ENCODE data around the gene LBP.
"Not testable (repeated sequence)": the region's sequence is repeated elsewhere in the genome, so short reads cannot be mapped to it uniquely, and the experiment has no call there.

Gene LBP

DNA sequence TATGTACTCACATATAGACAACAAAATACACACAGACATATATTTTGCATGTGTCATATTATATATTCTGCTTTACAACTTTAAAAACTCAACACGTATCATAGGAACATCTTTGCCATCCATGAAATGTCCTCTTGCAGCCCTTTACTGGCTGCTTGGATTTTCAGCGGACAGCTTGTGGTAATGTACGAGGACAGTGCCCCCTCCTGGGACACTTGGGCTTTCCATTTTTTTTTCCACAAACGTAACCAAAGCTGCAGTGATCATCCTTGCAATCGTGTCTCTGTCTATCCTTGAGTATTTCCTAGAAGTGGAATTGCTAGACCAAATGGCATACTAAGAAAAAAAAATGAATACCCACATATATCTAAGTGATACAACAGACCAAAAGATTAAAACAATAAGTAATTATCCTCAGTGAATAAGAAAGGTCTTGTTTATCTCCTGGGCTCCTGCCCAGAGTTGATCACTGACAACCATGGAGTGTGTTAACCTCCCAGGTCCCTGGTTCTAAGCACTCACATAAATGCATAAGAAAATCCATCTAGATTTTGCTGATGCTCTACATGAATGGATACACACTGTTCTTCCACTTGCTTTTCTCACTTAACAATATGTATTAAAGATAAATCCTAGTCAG is 24.2 kb upstream of the LBP start:
- no peak for DNase-seq (ENCODE audit: low spot score)

DNA sequence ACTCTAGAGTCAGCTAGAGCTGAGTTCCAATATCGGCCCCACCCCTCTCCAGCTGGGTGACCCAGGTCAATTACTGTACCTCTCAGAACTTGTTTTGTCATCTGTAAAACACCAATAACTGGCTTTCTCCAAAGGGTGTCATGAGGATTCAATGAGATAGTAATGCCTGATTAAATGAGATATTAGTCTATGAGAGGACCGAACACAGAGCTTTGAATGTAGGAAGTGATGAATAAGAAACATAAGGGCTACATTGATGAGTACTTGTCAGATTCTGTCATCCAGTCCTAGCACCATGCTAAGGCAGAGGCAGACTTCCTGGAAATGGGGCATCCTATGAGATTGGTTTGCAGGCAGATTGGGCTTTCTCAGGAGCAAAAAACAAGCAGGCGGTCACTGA is 22.1 kb upstream of the LBP start:
- DNase-seq (ENCODE audit: low spot score) = no peak

DNA sequence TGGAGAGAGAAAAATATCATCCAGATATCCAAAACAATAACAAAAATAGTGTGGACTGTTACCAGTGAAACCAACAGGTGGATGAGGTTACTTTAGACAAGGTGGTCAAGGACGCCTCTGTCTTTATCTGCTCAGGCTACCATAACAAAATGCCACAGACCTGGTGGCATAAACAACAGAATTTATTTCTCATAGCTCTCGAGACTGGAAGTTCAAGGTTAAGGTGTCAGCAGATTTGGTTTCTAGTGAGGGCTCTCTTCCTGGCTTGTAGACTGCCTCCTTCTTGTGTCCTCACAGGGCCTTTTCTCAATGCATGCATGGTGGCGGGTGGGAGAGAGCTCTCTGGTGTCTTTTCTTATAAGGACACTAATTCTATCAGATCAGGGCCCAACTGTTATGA is 21.1 kb upstream of the LBP start:
- no peak for DNase-seq (ENCODE audit: low spot score)

DNA sequence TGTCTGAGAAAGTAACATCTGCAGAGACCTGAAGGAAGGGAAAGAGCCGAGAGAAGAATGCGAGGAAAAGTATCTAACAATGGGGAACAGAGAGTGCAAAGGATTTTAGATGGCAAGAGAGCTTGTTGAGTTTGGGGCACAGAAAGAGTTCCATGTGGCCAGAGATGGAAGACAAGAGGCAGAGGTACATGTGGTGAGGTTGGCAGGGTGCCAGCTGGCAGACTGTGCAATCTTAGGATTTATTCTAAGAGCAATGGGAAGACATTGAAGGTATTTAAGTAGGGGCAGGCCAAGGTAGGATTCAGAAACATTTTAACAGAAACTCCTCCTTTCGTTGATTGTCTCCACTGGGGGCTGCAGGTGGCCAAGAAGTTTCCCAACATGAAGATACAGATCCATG is 20.4 kb upstream of the LBP start:
- DNase-seq (ENCODE audit: low spot score) = no peak

DNA sequence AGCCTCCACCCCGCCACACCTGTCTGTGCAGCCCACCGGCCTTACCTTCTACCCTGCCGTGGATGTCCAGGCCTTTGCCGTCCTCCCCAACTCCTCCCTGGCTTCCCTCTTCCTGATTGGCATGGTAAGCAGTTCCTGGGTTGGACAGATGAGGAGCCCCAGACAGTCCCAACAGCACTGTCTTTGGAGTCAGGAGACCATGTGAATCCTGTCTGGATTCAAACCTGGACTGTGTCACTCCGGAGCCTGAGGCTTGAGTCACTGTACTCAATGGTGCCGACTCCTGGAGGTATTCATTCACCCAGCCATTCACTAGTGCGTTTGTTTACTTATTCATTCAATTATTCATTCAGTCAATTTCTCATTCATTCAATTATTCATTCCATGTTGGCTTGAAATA is 20.0 kb upstream of the LBP start:
- no peak for DNase-seq (ENCODE audit: low spot score)

DNA sequence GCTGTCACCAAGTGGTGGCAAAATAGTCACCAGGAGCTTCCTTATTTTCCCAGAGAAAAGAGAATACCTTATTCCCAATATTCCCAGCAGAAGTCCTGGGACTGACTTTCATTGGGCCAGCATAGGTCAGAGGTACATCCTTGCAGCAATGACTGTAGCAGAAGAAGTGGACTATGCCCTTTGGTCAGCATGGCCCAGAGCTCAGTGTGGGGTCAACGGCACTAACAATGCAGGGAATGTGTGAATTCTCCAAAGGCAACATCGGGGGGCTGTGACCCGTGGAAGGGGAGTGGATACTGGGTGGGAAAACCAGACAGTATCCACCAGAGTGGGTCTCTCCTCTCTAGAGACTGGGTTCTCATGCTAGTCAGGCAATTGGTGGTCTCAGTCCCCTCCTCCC is 15.6 kb upstream of the LBP start:
- DNase-seq (ENCODE audit: low spot score) = no peak

DNA sequence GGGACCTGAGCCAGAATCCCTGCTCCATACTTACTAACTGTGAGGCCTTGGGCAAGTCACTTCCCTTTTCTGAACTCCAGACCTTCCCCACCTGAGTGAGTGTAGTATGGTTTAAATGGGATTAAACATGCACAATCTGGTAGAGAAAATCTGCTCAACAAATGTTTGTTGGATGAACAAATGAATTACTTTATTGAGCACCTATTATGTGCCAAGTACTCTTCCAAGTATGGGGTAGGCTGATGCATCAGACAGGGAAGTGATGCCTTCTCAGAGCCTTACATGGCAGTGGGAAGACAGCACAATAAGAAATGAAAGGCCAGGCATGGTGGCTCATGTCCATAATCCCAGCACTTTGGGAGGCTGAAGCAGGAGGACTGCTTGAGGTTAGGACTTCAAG is 15.0 kb upstream of the LBP start:
- no peak for DNase-seq (ENCODE audit: low spot score)

DNA sequence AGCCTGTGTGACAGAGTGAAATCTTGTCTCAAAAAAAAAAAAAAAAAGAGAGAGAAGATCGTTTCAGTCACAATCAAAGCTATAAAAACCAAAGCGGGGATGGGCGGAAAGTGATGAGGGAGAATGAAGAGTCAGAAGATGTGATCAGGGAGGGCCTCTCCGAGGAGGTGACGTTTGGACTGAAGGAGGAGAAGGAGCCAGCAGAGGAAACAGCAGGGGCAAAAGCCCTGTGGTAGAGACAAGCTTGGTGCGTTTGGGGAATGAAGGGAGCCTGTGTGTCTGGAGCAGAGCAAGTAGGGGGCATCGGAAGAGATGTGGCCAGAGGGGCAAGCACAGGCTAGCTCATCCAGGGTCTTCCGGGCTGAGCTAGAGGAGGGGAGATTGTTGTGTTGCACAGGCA is 14.5 kb upstream of the LBP start:
- DNase-seq (ENCODE audit: low spot score) = no peak

DNA sequence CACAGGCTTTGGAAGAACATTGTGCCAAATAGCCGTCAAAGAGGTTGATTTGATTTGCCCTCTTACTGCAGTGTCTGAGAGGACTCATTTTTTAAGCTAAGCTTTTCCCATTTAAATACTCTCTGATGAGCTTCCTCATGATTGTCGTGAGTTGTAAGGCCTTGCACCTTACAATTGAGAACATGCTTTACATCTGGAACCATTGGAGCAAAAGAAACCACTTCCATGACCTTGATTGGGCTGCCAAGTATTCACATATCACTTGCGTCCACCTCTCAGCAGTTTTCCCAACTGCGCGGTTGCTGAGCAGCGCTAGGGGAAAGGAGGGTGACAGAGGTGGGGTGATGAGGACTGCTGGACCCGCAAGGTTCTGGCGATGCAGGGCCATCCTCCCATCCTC is 12.3 kb upstream of the LBP start:
- no peak for DNase-seq (ENCODE audit: low spot score)

DNA sequence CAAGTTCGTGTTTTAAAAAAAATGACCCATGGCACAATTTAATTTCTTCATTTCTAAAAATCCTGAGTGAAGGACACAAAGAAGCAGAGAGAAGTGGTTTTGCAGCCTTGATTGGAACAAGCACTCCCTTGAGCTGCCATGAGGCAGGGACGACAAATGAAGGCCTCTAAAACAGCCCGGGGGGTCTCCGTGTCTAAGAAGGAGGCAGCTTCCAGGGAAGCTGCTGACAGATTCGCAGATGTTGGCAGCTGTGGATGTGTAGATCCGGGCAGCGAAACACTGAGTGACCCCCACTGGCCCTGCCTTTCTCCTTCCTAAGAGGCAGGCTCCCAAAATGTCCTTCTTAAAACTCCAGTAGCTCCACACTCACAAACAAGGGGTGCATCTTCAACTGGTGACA is 9.6 kb upstream of the LBP start:
- DNase-seq (ENCODE audit: low spot score) = no peak

DNA sequence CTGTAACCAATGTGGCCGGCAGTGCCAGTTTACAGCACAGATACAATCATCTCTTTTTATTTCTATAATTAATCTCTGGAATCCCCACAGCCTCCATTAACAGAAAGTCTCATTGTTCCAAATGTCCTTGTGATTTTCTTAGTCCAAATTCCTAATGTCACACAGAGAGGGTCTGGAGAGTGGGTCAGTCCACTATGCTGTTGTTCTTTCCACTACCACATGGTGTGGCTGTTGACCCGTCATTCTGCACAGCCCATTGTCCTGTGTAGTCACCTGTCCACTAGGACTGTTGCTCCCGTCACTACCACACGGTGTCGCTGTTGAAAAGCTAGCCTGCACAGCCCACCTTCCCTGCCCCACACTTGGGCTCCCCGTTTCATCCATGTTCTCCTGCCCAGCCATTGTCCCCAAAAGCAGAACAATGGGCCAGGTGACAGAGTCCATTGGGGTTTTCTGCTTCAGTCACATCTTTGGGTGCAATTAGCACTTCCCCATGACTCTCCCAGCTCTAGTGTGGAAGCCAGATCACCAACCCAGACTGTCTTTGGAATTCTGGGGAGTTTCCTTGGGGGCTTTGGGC is 8.6 kb upstream of the LBP start:
- no peak for DNase-seq (ENCODE audit: low spot score)

DNA sequence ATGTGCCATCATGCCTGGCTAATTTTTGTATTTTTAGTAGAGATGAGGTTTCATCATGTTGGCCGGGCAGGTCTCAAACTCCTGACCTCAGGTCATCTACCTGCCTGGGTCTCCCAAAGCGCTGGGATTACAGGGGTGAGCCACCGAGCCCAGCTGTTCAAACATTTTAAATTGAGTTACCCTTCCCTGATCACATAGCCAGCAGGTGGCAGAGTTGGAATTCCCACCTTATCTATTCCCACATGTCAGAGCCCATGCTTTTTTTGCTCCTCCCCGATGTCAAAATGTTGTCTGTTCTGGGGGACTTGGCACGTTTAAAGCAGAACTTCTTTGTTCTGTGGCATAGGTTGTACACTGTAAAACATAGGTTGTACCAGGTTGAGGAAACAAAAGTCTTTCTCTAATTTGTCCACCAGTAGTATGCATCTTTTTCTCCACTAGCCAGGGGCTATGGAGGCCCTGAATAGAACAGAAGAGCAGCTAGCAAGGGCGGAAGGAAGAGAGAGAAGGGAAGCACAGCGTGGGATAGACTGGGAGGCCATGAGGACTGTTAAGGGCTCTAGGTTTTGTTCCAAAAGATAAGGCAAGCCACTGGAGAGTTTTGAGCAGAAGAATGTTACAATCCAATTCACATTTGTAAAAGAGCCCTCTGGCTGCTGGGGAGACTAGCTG is 7.3 kb upstream of the LBP start:
- DNase-seq (ENCODE audit: low spot score) = no peak

DNA sequence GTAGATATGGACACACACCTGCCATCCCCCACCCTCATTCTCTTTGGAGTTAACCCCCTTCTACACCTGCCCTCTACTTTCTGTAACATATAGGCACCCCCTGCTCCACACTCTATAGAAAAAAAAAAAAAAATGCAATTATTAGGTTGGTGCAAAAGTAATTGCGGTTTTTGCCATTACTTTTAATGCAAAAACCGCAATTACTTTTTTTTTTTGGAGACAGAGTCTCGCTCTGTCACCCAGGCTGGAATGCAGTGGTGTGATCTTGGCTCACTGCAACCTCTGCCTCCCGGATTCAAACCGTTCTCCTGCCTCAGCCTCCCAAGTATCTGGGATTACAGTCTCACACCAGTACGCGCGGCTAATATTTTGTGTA is 6.8 kb upstream of the LBP start:
- DNase-seq (ENCODE audit: low spot score) = not testable (repeated sequence)

DNA sequence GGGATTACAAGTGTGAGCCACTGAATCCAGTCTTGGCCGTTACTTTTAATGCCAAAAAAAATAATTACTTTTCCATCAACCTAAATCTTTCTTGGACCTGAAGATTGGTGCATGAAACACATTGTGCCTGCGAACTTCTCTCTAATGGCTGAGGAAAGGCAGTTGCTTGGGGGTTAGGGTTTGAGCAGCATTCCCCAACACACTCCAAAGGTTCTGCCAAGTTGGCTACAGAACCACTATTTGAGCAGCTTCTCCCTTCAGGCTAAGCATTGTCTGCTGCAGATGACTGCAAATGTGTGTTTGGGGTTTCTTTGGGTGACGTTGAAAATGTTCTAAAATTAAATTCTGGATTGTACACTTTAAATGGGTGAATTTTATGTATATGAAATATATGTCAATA is 6.3 kb upstream of the LBP start:
- DNase-seq (ENCODE audit: low spot score) = no peak

DNA sequence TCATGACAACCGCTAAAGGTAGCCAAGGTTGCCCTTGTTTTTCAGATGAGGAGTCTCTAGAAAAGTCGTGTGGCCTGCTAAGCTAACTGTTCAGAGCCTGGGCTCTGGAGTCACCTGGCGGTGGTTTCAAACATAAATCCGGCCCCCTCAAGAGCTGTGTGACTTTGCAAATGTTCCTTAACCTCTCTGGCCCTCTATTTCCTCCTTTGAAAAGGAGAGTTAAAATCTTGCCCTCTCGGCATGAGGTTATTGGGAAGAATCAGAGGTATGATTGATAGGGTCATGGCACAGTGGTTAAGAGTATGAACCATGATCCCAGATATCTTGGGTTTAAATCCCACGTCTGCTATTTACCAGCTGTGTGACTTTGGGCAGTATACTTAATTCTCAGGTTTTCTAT is 5.6 kb upstream of the LBP start:
- no peak for DNase-seq (ENCODE audit: low spot score)

DNA sequence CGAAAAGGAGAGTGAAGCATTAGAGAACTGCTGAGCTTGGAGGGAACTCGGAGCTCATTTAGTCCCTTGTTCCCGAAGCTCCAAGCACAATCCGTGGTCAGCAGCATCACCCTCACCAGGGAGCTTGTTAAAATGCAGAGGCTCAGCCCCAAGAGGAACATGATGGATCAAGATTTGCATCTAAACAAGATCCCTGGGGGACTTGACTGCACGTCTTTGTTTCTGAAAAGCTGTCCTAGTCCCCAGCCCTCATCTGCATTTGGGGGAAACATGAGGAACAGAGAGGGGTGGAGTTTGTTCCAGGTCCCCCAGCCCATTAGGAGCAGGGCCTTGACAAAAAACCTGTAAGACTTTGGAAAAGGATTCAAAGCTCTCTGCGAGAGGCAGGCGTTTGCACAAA is 4.1 kb upstream of the LBP start:
- no peak for DNase-seq (ENCODE audit: low spot score)

DNA sequence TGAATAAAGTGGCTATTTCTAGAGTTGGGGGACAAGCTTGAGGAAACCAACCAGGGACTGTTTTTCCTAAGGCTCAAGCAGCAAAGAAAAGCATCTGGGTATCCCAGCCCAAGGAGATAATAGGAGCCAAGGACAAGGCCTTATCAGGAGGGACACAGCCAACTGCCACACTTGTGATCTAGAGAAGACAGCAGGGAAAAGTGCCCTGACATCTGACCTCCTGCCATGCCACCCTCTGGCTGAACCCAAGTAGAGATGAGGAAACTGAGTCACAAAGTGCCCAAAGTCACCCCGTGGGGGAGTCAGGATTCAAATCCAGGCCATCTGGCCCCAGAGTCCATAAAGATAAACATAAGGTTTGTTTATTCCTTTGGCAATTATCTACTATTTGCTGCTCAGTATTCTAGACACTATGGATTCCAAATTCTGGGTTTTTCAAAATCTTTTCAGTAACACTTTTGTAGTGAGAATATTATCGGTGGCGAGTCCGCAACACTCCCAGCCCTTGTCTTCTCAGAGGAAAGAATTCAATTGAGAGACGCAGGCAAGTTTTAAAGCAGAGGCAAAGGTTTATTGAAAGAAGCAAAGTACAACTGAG is 3.5 kb upstream of the LBP start:
- no peak for DNase-seq (ENCODE audit: low spot score)

DNA sequence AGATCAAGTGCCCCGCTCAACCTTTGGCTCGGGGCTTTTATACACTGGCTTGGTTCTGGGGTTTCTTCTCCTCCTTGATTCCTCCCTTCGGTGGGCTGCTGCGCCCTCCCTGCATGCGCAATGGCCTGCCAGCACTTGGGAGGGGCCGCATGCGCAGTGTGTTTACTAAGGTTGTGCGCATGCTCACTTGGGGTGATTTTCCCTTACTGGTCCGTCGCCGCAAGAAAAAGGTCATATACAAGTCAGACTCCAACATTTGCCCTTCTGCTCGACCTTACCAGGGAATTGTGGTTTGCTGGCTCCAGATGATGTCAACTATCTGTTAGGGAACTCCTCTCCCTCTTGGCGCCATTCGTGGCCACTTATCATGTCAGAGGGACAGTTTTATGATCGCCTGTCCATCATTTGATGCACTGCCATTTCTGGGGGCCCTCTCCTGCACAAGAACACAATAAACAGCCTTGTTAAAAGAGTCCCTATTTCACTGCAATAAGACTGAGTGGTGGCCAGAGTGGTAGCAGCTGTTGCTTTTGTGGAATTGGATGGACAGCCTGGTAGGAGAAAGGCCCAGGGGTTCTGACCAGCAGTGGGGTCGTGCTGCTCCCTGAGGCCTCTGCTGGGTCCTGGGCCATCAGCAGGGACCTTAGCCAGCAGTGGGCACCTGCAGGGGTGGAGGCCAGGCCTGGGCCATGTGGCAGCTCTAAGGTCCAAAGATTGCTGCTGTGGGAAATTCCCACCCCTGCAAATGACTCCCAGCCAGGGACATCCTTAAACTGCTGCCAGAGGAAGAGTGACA is 2.8 kb upstream of the LBP start:
- no peak for DNase-seq (ENCODE audit: low spot score)

DNA sequence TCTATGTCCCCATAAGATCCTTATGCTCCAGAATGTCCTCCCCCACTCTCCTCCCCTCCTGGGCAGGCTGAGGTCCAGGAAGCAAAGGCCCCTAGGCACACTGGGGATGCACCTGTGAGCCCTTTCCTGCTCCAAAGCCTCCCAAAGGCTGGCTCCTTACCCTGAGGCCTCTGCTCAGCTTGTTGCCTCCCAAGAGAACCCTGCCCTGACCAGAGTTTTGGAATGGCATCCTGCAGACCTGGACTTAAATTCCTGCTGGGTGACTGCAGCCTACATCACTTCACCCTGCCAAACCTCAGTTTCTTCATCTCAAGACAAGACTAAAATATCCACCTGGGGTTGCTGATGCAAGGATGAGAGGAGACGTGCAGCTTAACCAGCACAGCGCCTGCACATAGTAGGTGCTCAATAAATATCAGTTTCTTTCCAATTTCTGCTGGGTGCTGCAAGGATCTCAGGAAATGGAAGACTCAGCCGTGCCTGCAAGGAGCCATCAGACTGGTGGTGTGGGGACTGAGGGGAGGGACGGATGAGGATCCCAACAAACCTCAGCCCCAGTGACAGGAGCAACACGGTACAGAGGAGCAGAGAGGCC is 2.1 kb upstream of the LBP start:
- DNase-seq (ENCODE audit: low spot score) = no peak

DNA sequence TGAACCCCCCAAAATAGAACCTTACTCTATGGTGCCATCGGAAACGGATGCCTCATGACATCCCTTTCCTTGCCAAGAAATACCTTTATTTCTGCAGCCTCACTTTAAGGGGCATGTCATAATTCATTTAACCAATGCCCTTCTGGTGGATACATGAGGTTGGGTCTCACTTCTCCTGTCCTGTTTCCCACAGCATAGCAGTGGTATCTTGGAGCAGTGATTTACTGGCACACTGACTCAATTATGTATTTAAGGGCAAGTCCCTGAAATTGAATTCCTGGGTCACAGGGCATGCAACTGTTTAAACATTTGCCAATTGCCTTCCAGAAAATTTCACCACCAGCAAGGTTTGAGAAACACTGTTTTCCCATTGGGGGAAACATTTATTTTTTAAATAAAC is 639 bp upstream of the LBP start:
- DNase-seq (ENCODE audit: low spot score) = no peak

DNA sequence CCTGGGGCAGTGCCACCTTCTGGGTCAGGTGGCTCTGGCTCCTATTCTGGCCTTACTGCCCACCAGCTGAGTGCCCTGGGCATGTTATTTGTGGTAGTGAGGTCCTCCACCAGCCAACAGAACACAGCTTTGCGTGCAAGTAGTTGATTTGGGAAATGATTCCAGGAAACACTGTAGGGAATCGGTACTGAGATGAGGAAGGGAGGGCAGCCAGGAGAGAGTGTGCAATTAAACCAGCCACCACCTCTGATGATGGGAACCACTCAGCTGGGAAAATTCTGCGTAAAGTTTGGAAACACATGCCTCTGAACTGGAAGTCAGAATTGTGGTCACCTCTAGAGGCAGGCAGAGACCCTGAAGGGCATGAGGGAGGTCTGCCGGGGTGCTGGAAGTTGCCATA is 459 bp downstream of the LBP start:
- DNase-seq (ENCODE audit: low spot score) = no peak

DNA sequence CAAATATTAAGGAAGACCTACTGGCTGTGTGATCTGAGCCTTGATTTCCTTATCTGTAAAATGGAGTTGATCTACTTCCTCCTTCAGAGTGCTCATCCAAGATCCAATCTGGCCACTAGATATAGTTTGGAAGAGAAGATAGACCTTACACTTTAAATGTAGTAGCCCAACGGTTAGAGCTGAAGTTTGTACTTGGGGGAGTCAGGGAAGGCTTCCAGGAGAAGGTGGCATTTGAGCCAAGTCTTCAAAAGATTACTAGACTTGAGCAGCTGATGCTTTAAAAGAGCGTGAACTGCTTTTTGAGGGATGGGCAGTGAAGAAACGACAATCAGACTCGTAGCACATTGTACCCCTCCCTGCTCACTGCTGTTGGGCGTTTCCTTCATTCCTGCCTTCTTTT is 3.6 kb downstream of the LBP start:
- DNase-seq (ENCODE audit: low spot score) = no peak
